ENCODE measurements around the gene SUSD3. TPM values are rescaled to one million over a fixed set of nuclear protein-coding genes. Genes with fewer than 3 reads are reported as not detected.

Gene SUSD3
- polyA plus RNA-seq, 12 donors: 0.89 to 3.7 (median 1.9) TPM; not detected in 2

DNA sequence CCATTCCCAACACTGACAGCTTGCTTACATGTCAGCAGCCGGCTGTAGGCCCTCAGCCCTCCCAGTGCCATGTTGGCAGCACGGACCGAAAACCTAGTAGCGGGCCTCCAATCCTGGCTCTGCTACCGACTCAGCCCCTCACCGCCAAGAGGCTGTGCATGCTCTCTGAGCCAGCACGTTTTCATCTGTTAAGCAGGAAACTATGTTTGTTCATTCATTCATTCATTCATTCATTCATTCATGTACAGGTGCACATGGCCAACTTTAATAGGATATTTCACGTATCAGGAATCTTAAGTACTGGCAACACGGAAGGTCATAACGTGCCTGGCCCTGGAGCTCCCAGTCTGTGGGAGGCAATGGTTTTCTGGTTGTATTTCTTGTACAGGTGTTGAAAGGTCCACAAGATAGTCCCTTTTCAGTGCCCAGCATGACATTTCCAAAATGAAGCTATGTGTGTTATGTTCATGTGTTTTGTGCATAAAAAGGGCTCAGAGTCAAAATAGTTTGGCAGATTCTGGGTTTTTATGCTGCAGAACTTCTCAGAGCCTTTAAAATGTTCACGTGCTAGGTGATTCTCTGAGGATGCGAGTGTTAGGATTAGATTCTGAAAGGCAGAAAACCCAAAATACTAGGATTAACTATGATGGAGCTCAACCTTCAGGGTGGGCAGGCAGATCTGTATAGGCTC is 17.7 kb downstream of the SUSD3 start:
- no peak for DNase-seq

DNA sequence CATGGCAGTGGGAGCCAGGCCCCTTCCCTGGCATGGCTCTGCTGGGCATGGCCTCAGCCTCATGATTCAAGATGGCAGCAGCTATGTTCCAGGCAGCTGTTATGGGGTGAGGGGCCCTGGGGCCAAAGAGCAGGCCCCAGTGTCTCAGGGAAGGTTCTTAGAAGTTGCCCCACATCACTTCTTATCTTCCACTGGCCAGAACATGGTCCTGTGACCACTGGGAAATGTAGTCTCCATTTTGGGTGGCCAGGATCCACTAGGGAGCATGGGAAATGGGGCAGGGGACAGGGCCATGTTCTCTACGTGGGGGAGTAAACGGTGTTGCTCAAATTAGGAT is 18.3 kb downstream of the SUSD3 start:
- DNase-seq: no peak

DNA sequence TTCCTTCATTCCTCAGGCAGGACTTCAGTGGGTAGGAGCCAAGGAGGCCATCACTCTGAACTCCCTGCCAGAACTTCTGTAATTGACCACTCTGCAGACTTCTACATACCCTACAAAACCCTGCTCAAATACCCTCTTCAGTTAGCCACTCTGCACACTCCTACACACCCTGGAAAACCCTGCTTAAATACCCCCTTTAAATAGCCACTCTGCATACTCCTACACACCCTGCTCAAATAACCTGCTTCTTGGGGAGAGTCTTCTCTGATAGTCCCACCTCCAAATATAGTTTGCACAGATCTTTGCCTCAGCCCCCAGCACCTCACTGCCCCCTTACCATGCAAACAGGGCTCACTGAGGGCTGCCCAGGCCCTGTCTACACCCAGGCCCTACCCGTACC is 18.9 kb downstream of the SUSD3 start:
- DNase-seq: no peak

DNA sequence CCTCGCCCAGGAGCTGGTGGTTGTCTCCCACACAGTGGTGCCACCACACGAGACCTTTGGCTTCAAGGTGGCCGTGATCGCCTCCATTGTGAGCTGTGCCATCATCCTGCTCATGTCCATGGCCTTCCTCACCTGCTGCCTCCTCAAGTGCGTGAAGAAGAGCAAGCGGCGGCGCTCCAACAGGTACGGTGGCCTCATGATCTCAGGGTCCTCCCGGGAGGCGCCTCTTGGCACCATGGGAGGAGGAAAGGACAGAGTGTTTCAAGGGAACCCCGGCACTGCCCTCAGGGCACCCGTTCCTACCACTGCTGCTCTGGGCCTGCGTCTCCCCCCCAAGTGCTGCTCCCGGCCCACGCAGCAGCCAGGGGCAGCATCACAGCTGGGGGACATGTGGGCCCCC is 19.3 kb downstream of the SUSD3 start:
- no peak for DNase-seq

DNA sequence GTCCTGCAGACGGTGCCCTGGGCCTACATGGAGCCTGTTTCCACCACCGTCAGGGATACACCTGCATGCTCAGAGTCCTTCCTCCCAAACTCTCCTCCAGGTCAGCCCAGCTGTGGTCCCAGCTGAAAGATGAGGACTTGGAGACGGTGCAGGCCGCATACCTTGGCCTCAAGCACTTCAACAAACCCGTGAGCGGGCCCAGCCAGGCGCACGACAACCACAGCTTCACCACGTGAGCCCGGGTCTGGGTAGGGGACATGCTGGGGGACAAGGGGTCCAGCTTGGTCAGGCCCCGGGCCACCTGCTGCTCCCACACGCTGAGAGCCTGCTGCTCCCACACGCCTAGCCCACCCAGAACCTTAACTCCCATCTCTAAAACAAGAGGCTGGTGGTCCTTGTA is 20.9 kb downstream of the SUSD3 start:
- DNase-seq: no peak

DNA sequence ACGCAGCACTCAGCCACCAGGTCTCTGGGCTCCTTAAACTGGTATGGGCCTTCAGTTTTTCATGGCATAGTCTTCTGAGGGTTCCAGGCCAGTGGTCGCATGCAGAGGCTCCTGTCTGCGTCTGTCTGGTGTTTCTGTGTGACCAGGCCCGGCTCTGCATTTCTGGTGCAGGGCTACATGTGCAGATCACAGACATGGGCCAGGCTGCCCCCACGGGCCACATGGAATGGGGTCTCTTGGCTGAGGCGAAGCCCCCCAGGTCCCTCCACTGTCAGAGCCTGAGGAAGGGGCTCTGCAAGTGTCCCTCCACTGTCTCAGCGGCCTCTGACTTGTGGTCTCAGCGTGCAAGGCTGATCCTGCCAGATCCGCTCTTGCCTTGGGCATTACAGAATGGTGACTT is 21.9 kb downstream of the SUSD3 start:
- DNase-seq: no peak

DNA sequence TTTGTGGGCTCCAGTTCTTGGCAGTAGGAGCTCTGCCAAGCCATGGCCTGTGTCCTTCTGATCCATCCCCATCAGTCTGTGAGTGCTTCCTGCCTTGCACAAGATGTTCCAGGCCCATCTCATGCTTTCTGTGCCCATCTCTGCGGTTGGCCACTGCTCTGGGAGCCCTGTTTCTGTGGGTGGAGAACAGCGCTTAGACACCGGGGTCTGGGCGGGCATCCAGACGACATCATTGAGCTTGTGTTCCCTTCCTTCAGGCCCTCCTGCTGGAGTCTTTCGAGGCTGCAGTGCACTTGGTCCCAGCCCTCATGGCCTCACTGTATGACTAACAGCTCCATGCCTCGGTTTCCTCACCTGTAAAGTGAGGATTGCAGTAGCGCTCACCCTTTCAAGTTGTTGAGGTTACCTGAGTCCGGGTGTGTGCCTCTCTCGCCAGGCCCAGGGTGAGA is 22.6 kb downstream of the SUSD3 start:
- DNase-seq: no peak

DNA sequence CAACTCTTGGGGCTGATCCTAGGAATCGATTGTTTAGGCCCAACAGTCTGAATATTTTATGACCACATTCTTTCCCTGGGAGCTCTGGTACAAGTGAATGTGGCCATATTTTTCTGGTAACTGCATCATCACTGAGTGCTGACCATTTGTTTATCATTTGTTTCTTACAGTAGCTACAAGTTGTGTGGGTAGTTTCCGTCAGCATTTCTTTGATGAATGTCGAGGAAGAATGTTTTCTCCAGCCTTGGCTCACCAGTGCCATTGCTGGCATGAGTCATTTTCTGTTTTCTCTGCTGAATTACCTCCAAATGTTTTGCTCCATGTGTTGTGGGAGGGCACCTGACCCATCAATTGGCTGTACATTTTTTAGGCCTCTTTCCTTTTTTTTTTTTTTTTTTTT is 23.4 kb downstream of the SUSD3 start:
- no peak for DNase-seq

DNA sequence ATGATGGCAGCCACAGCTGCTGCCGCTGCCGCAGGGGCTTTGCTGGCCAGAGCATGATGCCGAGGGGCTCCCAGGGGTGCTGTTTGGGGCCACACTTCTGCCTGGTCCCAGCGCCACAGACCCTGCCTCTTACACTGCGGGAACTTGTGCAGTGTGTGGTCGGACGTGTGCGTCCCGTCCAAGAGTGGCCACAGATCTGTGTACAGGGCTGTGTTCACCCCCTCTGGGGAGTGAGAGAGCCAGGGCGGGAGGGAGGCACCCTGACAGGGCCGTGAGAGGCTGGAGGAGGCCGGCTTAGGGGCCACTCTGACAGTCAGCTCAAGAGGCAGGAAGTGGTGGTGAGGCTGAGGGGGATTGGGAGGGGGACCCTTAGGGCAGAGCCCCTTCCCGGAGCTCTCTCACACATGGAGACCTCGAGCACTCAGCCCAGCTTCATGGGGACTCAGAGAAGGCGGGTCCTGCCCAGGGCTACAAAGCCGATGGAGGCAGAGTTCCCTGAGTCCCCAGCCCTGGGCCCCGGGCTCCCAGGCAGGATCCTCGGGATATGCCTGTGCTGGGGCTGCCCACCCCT is 24.4 kb downstream of the SUSD3 start:
- no peak for DNase-seq

DNA sequence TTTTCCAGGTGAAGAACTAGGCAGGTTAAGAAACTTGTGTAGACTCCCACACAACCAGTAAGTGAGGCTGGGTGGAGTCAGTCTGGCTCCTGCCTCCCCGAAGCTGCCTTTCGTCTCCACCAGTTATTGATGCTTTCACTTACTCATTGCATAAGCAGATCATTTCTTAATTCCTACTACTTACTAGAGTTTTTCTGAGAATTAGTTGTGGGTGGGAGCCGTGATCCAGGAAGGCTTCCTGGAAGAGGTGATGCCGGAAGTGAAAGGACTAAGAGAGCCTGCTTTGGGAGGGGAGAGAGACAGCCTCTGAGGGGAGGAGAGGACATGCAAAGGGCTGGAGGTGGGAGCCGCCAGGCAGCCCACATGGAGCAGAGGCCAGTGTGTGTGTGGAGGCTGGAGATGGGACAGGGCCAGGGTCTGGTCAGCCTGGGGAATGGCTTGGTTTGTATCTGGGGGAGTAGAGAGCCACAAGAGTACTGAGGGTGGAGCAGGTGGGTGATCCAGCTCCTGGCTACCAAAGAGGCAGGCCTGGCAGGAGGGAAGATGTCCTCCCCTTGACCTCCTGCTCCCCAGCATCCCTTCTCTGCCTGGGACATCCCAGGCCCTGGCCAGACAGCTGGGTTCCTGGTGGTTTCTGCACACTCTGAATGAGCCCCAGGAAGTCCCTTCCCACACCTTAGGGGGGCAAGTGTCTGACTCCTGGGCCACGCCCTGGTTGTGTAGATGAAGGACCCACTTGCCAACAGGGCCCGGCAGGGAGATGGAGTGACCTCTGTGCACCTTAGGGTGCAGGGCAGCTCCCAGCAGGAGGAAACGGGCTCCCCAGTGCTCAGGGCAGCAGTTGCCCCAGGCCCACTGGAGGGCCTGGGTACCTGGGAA is 25.3 kb downstream of the SUSD3 start:
- DNase-seq: no peak

DNA sequence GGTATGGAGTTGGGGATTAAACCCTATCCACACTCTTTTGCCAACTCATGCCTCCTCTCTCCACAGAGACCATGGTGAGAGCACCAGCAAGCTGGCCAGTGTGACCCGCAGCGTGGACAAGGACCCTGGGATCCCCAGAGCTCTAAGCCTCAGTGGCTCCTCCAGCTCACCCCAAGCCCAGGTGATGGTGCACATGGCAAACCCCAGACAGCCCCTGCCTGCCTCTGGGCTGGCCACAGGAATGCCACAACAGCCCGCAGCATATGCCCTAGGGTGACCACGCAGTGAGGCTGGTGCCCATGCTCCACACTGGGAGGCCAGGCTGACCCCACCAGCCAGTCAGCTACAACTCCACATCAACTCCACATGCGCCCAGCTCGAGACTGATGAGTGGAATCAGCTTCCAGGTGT is 26.0 kb downstream of the SUSD3 start:
- no peak for DNase-seq

DNA sequence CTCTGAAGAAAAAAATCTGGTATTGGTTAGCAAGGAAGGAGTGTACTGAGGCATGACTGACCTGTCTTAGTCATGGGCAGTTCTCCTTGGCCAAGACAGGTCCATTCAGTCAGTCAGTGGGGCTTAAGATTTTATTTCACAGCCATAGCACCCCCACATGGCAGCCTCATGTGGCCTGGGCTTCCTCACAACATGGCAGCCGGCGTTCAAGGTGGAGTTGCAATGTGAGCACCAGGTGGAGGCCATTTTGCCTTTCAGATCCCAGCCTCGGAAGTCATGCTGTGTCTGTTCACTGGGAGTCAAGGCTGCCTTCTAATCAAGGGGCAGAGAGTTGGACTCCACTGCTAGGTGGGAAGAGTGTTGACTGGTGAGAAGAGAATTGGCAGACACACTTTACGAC is 27.2 kb downstream of the SUSD3 start:
- DNase-seq: no peak

DNA sequence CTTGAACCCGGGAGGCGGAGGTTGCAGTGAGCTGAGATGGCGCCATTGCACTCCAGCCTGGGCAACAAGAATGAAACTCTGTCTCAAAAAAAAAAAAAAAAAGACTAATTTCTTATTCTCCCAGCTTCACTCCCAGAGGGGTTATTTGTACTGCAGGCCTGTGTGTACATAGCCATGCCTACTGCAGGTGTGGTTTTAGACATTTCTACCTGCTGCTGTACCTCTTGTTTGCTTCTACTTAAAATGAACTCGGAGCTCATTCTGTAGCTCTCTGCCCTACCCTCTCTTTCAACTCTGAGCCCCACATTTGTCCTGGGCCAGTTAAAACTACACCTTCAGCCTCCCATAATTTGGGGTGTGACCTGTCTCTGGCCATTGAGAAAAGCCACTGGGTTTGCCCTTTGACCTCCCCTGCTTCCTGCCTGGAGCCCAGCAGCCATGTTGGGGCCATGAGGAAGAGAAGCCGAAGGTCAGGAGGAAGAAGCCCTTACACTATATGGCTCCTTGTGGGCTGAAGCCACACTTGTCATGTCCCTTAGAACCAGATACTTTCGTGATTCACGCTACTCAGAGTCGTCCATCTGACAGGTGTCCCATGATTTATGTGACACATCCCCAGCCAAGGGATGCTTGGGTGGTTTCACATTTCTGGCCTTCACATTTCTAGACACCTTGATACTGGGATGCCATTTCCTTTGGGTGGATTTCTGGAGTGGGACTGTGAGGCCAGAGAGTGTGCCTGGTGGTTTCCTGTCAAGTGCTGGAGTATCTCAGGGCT is 28.1 kb downstream of the SUSD3 start:
- no peak for DNase-seq

DNA sequence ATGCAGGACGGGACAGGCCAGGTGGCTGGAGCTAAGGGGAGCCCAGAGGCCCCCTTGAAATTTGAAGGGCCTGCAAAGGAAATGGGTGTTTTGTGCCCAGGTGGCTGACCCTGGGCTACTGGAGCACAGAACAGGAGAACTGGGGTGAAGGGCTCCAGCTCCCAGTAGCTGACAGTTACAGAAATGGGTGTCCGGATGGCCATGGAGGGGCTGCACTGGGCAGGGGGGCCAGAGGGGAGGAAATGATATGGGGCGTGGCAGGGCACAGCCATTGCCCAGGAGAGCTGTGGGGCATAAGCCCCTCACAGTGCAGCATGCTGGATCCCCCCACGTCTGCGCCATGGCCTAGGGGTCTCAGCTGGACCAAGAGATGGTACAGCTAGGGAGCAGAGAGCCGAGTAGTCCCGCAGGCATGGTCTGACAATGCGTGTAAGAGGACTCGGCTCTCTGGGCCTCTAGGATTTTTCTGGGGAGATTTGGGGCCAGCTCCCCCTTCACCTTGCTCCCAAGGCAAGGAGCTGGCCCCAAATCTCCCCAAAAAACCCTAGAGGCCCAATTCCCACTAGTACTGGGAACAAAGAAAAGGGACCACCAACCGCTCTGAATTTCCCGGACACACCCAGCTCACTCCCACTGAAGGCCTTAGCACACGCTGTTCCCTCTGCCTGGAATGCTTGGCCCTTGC is 29.6 kb downstream of the SUSD3 start:
- DNase-seq: no peak

DNA sequence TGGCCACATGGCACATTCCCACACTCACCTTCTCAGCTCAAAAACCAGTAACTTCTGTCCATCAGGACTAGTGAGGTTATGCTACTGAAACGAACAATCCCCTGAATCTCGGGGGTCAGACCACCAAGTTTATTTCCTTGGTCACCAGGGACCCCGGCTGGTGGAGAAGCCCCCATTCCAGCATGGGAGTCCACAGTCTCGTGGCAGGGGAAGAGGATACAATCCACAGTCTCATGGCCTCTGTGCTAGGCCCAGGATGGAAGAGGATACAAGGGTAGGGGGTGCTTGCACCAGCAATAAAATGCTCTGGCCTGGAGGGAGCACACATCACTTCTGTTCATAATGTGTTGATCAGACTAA is 30.1 kb downstream of the SUSD3 start:
- no peak for DNase-seq

DNA sequence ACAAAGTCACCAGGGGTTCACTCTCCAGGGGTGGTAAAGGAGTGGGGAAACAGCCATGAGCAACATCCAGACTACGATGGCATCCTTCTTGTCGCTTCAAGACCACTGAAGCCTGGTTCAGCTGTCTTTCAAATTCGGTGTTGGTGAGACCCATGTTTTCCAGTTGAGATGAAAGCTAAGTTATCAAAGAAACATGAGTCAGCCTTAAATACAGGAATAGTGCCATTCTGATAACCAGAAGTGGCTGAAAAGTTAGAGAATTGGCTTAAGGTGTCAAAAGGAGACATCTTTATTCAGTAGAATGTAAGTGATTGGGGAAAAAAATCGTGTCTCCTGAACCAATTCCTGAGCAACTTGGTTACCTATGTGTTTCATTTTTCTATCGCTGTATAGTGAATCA is 30.5 kb downstream of the SUSD3 start:
- no peak for DNase-seq

DNA sequence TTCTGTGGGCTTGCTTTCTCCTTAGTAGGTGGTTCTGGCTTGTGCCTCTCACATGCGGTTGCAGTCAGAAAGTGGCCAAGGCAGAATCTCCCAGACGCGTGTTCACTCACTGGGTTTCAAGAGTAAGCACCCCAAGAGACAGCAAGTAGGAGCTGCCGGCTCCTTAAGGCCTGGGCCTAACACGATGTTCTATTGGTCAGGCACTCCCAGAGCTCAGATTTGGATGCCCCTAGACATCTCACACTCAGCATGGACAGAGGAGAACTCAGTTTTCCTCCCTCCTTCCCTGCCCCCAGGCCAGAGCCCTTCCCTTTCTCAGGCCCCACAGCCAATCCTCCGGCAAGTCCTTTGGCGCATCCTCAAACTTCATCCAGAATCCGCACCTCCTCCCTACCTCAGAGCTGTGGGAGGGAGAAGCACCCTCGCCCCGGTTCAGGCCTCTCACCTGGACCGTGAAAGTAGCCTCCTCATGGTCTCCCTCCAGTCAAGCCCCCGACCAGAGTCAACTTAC is 31.0 kb downstream of the SUSD3 start:
- DNase-seq: no peak

DNA sequence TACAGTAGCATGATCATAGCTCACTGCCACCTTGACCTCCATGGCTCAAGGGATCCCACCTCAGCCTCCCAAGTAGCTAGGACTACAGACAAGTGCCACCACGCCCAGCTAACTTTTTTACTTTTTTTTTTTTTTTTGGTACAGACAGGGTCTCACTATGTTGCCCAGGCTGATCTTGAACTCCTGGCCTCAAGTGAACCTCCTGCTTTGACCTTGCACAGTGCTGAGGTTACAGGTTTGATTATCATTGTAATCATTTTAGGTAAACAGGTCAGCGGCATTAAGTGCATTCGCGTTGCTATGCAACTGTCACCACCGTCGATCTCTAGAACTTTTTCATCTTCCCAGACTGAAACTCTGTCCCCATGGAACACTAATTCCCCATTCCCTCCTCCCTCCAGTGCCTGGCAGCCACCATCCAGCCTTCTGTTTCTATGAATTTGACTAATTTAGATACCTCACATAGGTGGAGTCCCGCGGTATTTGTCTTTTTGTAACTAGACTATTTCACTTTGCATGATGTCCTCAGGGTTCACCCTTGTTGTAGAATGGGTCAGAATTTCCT is 31.7 kb downstream of the SUSD3 start:
- DNase-seq: no peak

DNA sequence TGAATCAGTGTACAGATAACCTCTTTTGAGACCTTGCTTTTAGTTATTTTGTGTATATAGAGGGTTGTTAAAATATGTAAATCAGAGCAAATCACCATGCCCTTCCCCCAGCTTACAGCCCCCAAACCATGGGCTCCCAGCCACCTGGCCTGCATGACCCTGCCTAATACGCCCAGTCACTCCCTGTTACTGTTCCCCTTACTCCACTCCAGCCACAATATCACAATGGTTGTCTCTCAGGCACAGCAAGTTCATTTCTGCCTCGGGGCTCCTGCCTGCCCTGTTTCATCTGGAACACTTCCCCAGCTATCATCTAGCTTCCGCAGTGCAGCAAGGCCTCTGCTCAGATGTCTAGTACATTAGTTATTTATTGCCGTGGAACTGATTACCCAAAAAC is 32.6 kb downstream of the SUSD3 start:
- DNase-seq: no peak

DNA sequence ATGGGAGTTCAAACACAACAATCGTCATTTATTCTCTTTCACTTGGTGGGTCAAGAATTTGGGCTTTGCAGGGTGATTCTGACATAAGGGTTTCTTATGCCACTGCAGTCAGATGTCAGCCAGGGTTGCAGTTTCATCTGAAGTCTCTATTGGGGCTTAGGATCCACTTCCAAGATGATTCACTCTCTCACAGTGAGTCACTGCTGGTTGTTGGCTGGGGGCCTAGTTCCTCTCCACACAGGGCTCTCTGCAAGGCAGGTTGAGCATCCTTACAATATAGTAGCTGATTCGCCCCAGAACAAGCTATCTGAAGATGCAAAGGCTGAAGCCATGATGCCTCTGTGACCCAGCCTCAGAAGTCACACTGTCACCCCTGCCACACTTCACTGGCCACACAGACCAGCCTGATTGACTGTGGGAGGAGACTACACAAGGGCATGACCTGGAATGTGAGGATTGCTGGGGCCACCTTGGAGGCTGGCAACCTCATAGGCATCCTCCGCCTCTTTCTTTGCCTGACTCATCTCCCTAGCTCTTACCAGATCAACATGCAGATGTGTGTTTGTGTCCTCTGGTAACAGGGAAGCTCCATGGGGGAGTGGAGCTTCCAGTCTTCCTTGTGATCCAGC is 33.1 kb downstream of the SUSD3 start:
- no peak for DNase-seq
